Spleen (tissue), 11 donors: ENCODE data around the gene CAMK2N2. TPM values are rescaled to one million over a fixed set of nuclear protein-coding genes. Genes with fewer than 3 reads are reported as not detected.

Source experiments
- DNase-seq: peaks from one replicate; pipeline ENCODE4 v3.0.0-alpha.2; 2020
- H3K27ac ChIP-seq, 8 donors: fragments of 200-600 bp; sonication (generic) in 7 of 8; 1 replicate in 4 of 8; 2 replicates in 4 of 8; pipeline versions ENCODE4 v1.5.0 to v1.8.0; 2016 to 2021; ENCODE audit warnings: inconsistent platforms in 4 of 8, mild to moderate bottlenecking in 4 of 8, moderate library complexity in 1 of 8
- H3K27me3 ChIP-seq, 7 donors: fragments of 200-600 bp; sonication (generic) in 6 of 7; replicated peaks in 1 of 7; 1 replicate in 4 of 7; 2 replicates in 3 of 7; pipeline versions ENCODE4 v1.5.0 to v1.8.0; 2016 to 2021; ENCODE audit warnings: inconsistent platforms in 3 of 7, mild to moderate bottlenecking in 1 of 7
- H3K36me3 ChIP-seq, 6 donors: fragments of 200-600 bp; sonication (generic) in 5 of 6; 1 replicate in 4 of 6; 2 replicates in 2 of 6; pipeline versions ENCODE4 v1.5.0 to v1.8.0; 2016 to 2021; ENCODE audit warnings: inconsistent platforms in 2 of 6
- H3K4me1 ChIP-seq, 6 donors: fragments of 200-600 bp; sonication (generic) in 5 of 6; 1 replicate in 3 of 6; 2 replicates in 3 of 6; pipeline versions ENCODE4 v1.5.0 to v1.8.0; 2016 to 2021; ENCODE audit warnings: inconsistent platforms in 3 of 6
- H3K4me3 ChIP-seq, 8 donors: fragments of 200-600 bp; sonication (generic) in 7 of 8; 1 replicate in 4 of 8; 2 replicates in 4 of 8; pipeline versions ENCODE4 v1.5.0 to v1.8.0; 2016 to 2021; ENCODE audit warnings: inconsistent platforms in 4 of 8, mild to moderate bottlenecking in 4 of 8, moderate library complexity in 2 of 8
- H3K9me3 ChIP-seq, 8 donors: fragments of 200-600 bp; sonication (generic) in 7 of 8; 1 replicate in 4 of 8; 2 replicates in 4 of 8; pipeline versions ENCODE4 v1.5.0 to v1.8.0; 2016 to 2021; ENCODE audit warnings: inconsistent platforms in 4 of 8
- CTCF ChIP-seq, 11 experiments: fragments of 200-600 bp in 7 of 11; fragments of 450-650 bp in 4 of 11; sonication (generic) in 4 of 11; IDR thresholded peaks in 8 of 11; conservative IDR thresholded peaks in 3 of 11; 1 replicate in 7 of 11; 2 replicates in 4 of 11; pipeline versions ENCODE4 v1.4.0 to v1.8.0; 2016 to 2021; ENCODE audit warnings: antibody characterized with exemption in 11 of 11, inconsistent platforms in 4 of 11, mild to moderate bottlenecking in 1 of 11
- POLR2A ChIP-seq, 3 donors: fragments of 450-650 bp; IDR thresholded peaks; one replicate each; pipeline ENCODE4 v1.5.1; 2017; ENCODE audit warnings: antibody characterized with exemption in 3 of 3, mild to moderate bottlenecking in 1 of 3
- POLR2AphosphoS5 ChIP-seq, 3 donors: sonication (generic); formaldehyde crosslinking; IDR thresholded peaks; one replicate each; pipeline ENCODE4 v1.5.1; 2017; ENCODE audit warnings: antibody characterized with exemption in 3 of 3
- WGBS, 5 donors: extraction: QIAGEN DNeasy Blood & Tissue Kit in 3 of 5; methylation state at CpG; one replicate each; pipeline versions ENCODE4 v1.1.5 to v1.1.7; 2013 to 2018; 5-methylcytosine and 5-hydroxymethylcytosine counted together
- intact Hi-C: fragments of 100-400 bp; cut with DNase I; formaldehyde crosslinking; loops from one replicate; pipeline ENCODE4 v1.15.0; 2023; ENCODE audit warnings: low total_unique reads
- polyA plus RNA-seq, 3 donors: library from polyadenylated mRNA; stranded (reverse); fragments of 200-250 nt; gene quantifications; one replicate each; pipeline ENCODE4 v1.2.1, GENCODE V29; 2013
- total RNA-seq, 7 donors: library from RNA; depleted of rRNA in 3 of 7; stranded (reverse); fragments of >200 nt in 3 of 7; fragmentation: NEBNext Ultra II Directional in 4 of 7; extraction: Animal tissue kit (Norgen Biotek cat#: 25700) in 4 of 7; gene quantifications; one replicate each; pipeline versions ENCODE4 v1.1.0 to v1.2.1, GENCODE V29; 2016 to 2021
- donor health status: healthy with polysubstance abuse.
- donor health status: DM: no; HTN: no; CAD: no; lungs with moderate emphysema.
- donor health status: DM: no; HTN: no; CAD: no.
- donor health status: Bipolar disorder and iron deficiency.
- donor health status: healthy.
- donor health status: DM: no; HTN: no; CAD: no.
- donor health status: DM: yes; HTN: yes; CAD: no.

CAMK2N2 gene
- total and polyA plus RNA-seq, 10 donors = 0.08 to 0.35 TPM; not detected in 8

- peaks cover 14 to 30% (median 26%) of the 10 kb centered on the region in 6 donors for H3K4me1 ChIP-seq
- intact Hi-C loops = loop anchor here (10.0 kb wide), 1 partner anchor 372 kb away; the partner anchor contains the start of gene PARL
- 92 to 96% (median 93%) methylated on average over 23 of the region's 23 CpGs for WGBS, 5 donors
- H3K27ac ChIP-seq = no peak overlapping the region
- no peak for DNase-seq
- peaks cover 0 to 17% (median 2%) of the 10 kb centered on the region in 6 donors for H3K36me3 ChIP-seq
- no peaks in the 10 kb centered on the region for H3K9me3 ChIP-seq
- H3K27me3 ChIP-seq = peaks cover 2 to 41% (median 30%) of the 10 kb centered on the region in 7 donors
- TF ChIP-seq CTCF (IDR thresholded peaks at IDR 0.05 in 8 of 11, conservative IDR thresholded peaks at IDR 0.05 in 3 of 11) (no peak), POLR2A (IDR thresholded peaks at IDR 0.05) (no peak), POLR2AphosphoS5 (IDR thresholded peaks at IDR 0.05) (no peak)
- H3K4me3 ChIP-seq = no peak overlapping the region
Observed at GRCh38 chr3:184257083-184257915, 4.1 kb downstream of the CAMK2N2 start.

- Histone ChIP-seq H3K27me3 (peaks cover 0 to 23% (median 14%) of the 10 kb centered on the region in 7 donors), H3K27ac (no peak overlapping the region), H3K36me3 (peaks cover 0 to 17% (median 2%) of the 10 kb centered on the region in 6 donors), H3K4me1 (peaks cover 5 to 17% (median 12%) of the 10 kb centered on the region in 6 donors), H3K4me3 (no peak overlapping the region), H3K9me3 (no peaks in the 10 kb centered on the region)
- 90 to 96% (median 92%) methylated on average over 3 of the region's 3 CpGs for WGBS, 5 donors
- intact Hi-C loops = loop anchor here (10.0 kb wide), 1 partner anchor 371 kb away; the partner anchor contains the start of gene PARL
- no peak for TF ChIP-seq CTCF (IDR thresholded peaks at IDR 0.05 in 8 of 11, conservative IDR thresholded peaks at IDR 0.05 in 3 of 11)
- TF ChIP-seq POLR2A (IDR thresholded peaks at IDR 0.05) = no peak
- no peak for TF ChIP-seq POLR2AphosphoS5 (IDR thresholded peaks at IDR 0.05)
- DNase-seq = no peak
Observed at GRCh38 chr3:184255291-184256039, 5.9 kb downstream of the CAMK2N2 start.

- H3K4me3 ChIP-seq = peak overlapping the region; percentile 79 to 100 (median 96)
Observed at GRCh38 chr3:184250167-184250828, 11.1 kb downstream of the CAMK2N2 start.

More at GRCh38 chr3:184250167-184250828, 11.1 kb downstream of the CAMK2N2 start:
- no peak for TF ChIP-seq POLR2A (IDR thresholded peaks at IDR 0.05)
- peak; percentile 68 to 98 (median 91) for TF ChIP-seq CTCF (IDR thresholded peaks at IDR 0.05 in 8 of 11, conservative IDR thresholded peaks at IDR 0.05 in 3 of 11)
- peaks cover 0 to 9% (median 4%) of the 10 kb centered on the region in 6 donors for H3K36me3 ChIP-seq
- 14% methylated on average over 20 of the region's 20 CpGs for WGBS, 5 donors
- intact Hi-C loops = loop anchor here (10.0 kb wide), 1 partner anchor 365 kb away; the partner anchor contains the start of gene PARL
- H3K4me1 ChIP-seq = peaks cover 4 to 44% (median 26%) of the 10 kb centered on the region in 6 donors
- no peaks in the 10 kb centered on the region for H3K9me3 ChIP-seq
- H3K27me3 ChIP-seq = no peaks in the 10 kb centered on the region
- peak overlapping the region in 7 of 8 donors; percentile 0 to 93 (median 87) for H3K27ac ChIP-seq
- peak; percentile 93 for DNase-seq
